GM23338 (cell line): Measurements from ENCODE around the gene CD72.

Experiments used
- CREB1 ChIP-seq: fragments of 250-450 bp; sonication (Bioruptor Pico); IDR thresholded peaks from 2 replicates; pipeline ENCODE4 v1.5.0; 2020; ENCODE audit warnings: low read depth, mild to moderate bottlenecking, moderate library complexity
- EZH2 ChIP-seq: fragments of 200-600 bp; sonication (generic); IDR thresholded peaks from one replicate; pipeline ENCODE4 v1.8.0; 2017; ENCODE audit warnings: antibody characterized with exemption, mild to moderate bottlenecking, low read depth; ENCODE audit not compliant: unreplicated experiment
- JUNB ChIP-seq: IDR thresholded peaks from one replicate; pipeline ENCODE4 v1.6.1; 2016; ENCODE audit warnings: antibody characterized with exemption; ENCODE audit not compliant: unreplicated experiment
- POLR2AphosphoS5 ChIP-seq: IDR thresholded peaks from 2 replicates; pipeline ENCODE4 v1.6.1; 2016; ENCODE audit warnings: antibody characterized with exemption, low read depth
- REST ChIP-seq: IDR thresholded peaks from one replicate; pipeline ENCODE4 v1.6.1; 2018; ENCODE audit warnings: antibody characterized with exemption; ENCODE audit not compliant: unreplicated experiment
- STAT1 ChIP-seq: IDR thresholded peaks from one replicate; pipeline ENCODE4 v1.6.1; 2016; ENCODE audit warnings: antibody characterized with exemption; ENCODE audit not compliant: unreplicated experiment
- TF ChIP-seq, protein P1 (sequence below), 2 experiments: fragments of 200-600 bp in 1 of 2; sonication (generic) in 1 of 2; conservative IDR thresholded peaks; 2 replicates each; pipeline versions ENCODE4 v1.5.1 to v1.6.1; 2016 to 2017; ENCODE audit warnings: antibody characterized with exemption in 2 of 2, low read depth in 2 of 2, mild to moderate bottlenecking in 2 of 2, moderate library complexity in 1 of 2
- TF ChIP-seq, protein P2 (sequence below): fragments of 250-450 bp; sonication (Bioruptor Pico); IDR thresholded peaks from 2 replicates; pipeline ENCODE4 v1.5.0; 2020; ENCODE audit warnings: mild to moderate bottlenecking, moderate library complexity

DNA sequence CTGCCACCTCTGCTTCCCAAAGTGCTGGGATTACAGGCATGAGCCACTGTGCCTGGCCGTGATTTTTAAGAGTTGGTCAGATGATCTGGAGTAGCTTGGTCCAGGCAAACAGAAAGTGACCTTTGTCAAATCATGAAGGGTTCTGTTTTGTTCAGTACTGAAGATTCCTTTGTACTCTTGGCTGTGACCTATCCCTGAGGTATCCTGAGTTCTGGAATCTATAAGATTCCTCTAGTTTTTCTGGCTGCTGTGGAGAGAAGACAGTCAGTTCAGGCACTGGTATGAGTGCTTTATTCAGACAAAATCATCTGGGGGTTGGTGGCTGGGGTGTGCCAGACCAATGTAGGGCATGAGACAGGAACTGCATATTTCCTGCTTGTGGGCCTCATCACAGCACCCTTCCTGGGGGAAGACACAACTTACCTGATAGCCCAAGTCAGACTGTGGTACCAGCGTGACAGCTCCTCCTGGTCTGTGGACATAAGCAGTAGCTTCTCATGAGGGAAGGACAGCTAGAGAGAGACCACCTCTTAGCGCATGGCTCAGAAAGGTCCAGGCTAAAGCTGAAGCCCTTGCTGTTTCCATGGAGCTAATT is 43.6 kb upstream of the CD72 start:
- TF ChIP-seq, protein P1, sequence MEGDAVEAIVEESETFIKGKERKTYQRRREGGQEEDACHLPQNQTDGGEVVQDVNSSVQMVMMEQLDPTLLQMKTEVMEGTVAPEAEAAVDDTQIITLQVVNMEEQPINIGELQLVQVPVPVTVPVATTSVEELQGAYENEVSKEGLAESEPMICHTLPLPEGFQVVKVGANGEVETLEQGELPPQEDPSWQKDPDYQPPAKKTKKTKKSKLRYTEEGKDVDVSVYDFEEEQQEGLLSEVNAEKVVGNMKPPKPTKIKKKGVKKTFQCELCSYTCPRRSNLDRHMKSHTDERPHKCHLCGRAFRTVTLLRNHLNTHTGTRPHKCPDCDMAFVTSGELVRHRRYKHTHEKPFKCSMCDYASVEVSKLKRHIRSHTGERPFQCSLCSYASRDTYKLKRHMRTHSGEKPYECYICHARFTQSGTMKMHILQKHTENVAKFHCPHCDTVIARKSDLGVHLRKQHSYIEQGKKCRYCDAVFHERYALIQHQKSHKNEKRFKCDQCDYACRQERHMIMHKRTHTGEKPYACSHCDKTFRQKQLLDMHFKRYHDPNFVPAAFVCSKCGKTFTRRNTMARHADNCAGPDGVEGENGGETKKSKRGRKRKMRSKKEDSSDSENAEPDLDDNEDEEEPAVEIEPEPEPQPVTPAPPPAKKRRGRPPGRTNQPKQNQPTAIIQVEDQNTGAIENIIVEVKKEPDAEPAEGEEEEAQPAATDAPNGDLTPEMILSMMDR (conservative IDR thresholded peaks at IDR 0.05; ENCODE audit: low read depth in 2 of 2): no peak
- TF ChIP-seq STAT1 (no peak), EZH2 (no peak), REST (no peak), CREB1 (CRISPR knock-in tag) (no peak), JUNB (no peak), POLR2AphosphoS5 (no peak)
- TF ChIP-seq, protein P2, sequence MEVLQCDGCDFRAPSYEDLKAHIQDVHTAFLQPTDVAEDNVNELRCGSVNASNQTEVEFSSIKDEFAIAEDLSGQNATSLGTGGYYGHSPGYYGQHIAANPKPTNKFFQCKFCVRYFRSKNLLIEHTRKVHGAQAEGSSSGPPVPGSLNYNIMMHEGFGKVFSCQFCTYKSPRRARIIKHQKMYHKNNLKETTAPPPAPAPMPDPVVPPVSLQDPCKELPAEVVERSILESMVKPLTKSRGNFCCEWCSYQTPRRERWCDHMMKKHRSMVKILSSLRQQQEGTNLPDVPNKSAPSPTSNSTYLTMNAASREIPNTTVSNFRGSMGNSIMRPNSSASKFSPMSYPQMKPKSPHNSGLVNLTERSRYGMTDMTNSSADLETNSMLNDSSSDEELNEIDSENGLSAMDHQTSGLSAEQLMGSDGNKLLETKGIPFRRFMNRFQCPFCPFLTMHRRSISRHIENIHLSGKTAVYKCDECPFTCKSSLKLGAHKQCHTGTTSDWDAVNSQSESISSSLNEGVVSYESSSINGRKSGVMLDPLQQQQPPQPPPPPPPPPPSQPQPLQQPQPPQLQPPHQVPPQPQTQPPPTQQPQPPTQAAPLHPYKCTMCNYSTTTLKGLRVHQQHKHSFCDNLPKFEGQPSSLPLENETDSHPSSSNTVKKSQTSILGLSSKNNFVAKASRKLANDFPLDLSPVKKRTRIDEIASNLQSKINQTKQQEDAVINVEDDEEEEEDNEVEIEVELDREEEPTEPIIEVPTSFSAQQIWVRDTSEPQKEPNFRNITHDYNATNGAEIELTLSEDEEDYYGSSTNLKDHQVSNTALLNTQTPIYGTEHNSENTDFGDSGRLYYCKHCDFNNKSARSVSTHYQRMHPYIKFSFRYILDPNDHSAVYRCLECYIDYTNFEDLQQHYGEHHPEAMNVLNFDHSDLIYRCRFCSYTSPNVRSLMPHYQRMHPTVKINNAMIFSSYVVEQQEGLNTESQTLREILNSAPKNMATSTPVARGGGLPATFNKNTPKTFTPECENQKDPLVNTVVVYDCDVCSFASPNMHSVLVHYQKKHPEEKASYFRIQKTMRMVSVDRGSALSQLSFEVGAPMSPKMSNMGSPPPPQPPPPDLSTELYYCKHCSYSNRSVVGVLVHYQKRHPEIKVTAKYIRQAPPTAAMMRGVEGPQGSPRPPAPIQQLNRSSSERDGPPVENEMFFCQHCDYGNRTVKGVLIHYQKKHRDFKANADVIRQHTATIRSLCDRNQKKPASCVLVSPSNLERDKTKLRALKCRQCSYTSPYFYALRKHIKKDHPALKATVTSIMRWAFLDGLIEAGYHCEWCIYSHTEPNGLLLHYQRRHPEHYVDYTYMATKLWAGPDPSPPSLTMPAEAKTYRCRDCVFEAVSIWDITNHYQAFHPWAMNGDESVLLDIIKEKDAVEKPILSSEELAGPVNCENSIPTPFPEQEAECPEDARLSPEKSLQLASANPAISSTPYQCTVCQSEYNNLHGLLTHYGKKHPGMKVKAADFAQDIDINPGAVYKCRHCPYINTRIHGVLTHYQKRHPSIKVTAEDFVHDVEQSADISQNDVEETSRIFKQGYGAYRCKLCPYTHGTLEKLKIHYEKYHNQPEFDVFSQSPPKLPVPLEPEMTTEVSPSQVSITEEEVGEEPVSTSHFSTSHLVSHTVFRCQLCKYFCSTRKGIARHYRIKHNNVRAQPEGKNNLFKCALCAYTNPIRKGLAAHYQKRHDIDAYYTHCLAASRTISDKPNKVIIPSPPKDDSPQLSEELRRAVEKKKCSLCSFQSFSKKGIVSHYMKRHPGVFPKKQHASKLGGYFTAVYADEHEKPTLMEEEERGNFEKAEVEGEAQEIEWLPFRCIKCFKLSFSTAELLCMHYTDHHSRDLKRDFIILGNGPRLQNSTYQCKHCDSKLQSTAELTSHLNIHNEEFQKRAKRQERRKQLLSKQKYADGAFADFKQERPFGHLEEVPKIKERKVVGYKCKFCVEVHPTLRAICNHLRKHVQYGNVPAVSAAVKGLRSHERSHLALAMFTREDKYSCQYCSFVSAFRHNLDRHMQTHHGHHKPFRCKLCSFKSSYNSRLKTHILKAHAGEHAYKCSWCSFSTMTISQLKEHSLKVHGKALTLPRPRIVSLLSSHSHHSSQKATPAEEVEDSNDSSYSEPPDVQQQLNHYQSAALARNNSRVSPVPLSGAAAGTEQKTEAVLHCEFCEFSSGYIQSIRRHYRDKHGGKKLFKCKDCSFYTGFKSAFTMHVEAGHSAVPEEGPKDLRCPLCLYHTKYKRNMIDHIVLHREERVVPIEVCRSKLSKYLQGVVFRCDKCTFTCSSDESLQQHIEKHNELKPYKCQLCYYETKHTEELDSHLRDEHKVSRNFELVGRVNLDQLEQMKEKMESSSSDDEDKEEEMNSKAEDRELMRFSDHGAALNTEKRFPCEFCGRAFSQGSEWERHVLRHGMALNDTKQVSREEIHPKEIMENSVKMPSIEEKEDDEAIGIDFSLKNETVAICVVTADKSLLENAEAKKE (CRISPR knock-in tag): no peak
